HL-60/S4 (cell line): ENCODE measurements around the gene OR5AR1.
"Not testable (repeated sequence)": the region's sequence is repeated elsewhere in the genome, so short reads cannot be mapped to it uniquely, and the experiment has no call there.

Source experiments
- in situ Hi-C: fragments of 300-500 bp; cut with MboI; formaldehyde crosslinking; loops from 2 replicates; pipeline ENCODE4 v1.14.3; 2022; ENCODE audit warnings: low sequenced_read_pairs

Gene OR5AR1

GRCh38 chr11:56663386-56663785 lies at the start of gene OR5AR1:
Gene OR5AR1 (plus strand): TSS chr11:56663686. CDS start chr11:56663686, 0 bp downstream.
- in situ Hi-C loops: no loop called here

- in situ Hi-C loops: no loop called here
Observed at GRCh38 chr11:56624661-56625110, 38.8 kb upstream of the OR5AR1 start.

GRCh38 chr11:56625946-56626345 lies 37.5 kb upstream of the OR5AR1 start:
- in situ Hi-C loops: no loop called here

GRCh38 chr11:56632329-56632728 lies 31.2 kb upstream of the OR5AR1 start:
- in situ Hi-C loops: no loop called here

- in situ Hi-C loops: no loop called here
Observed at GRCh38 chr11:56636861-56637260, 26.6 kb upstream of the OR5AR1 start.

- in situ Hi-C loops: no loop called here
Observed at GRCh38 chr11:56637500-56637899, 26.0 kb upstream of the OR5AR1 start.

- in situ Hi-C loops: no loop called here
Observed at GRCh38 chr11:56642339-56642738, 21.1 kb upstream of the OR5AR1 start, which contains the start of gene OR5AP2. Gene OR5AP2 (minus strand): TSS chr11:56642439. CDS start chr11:56642439, 0 bp downstream.

- in situ Hi-C loops: no loop called here
Observed at GRCh38 chr11:56659755-56660154, 3.7 kb upstream of the OR5AR1 start.

GRCh38 chr11:56670984-56671383 lies 7.5 kb downstream of the OR5AR1 start:
- in situ Hi-C loops: no loop called here

GRCh38 chr11:56688554-56689100 lies 25.1 kb downstream of the OR5AR1 start:
- in situ Hi-C loops: no loop called here

GRCh38 chr11:56691179-56691578 lies 27.7 kb downstream of the OR5AR1 start:
- in situ Hi-C loops: not testable (repeated sequence)

GRCh38 chr11:56693428-56693827 lies 29.9 kb downstream of the OR5AR1 start:
- in situ Hi-C loops: no loop called here

GRCh38 chr11:56698795-56699194 lies 35.3 kb downstream of the OR5AR1 start, which contains the start of gene OR9G1:
Gene OR9G1 (plus strand): TSS chr11:56699095. CDS start chr11:56700388, 1,293 bp downstream.
- in situ Hi-C loops: no loop called here

GRCh38 chr11:56700242-56700913 lies 36.9 kb downstream of the OR5AR1 start:
- in situ Hi-C loops: no loop called here

- in situ Hi-C loops: no loop called here
Observed at GRCh38 chr11:56700914-56701485, 37.5 kb downstream of the OR5AR1 start.

- in situ Hi-C loops: no loop called here
Observed at GRCh38 chr11:56705784-56706396, 42.4 kb downstream of the OR5AR1 start.

GRCh38 chr11:56706486-56706885 lies 43.0 kb downstream of the OR5AR1 start:
- in situ Hi-C loops: no loop called here

- in situ Hi-C loops: no loop called here
Observed at GRCh38 chr11:56714206-56714605, 50.7 kb downstream of the OR5AR1 start.
